Erythroblast (primary cell): ENCODE results near the gene CTNND2.
"Not testable (repeated sequence)": the region's sequence is repeated elsewhere in the genome, so short reads cannot be mapped to it uniquely, and the experiment has no call there.

Experiments used
- DNase-seq, 2 experiments: peaks; one replicate each; lab custom pipeline; 2025; lab: John Stamatoyannopoulos, UW
- GATA1 ChIP-seq: IDR thresholded peaks from 2 replicates; pipeline ENCODE4 v1.6.1; 2011; ENCODE audit warnings: low read depth, mild to moderate bottlenecking, control low read depth, low read length, moderate library complexity
- POLR2A ChIP-seq: IDR thresholded peaks from 2 replicates; pipeline ENCODE4 v1.6.1; 2011; ENCODE audit warnings: mild to moderate bottlenecking, low read length

Gene CTNND2

DNA sequence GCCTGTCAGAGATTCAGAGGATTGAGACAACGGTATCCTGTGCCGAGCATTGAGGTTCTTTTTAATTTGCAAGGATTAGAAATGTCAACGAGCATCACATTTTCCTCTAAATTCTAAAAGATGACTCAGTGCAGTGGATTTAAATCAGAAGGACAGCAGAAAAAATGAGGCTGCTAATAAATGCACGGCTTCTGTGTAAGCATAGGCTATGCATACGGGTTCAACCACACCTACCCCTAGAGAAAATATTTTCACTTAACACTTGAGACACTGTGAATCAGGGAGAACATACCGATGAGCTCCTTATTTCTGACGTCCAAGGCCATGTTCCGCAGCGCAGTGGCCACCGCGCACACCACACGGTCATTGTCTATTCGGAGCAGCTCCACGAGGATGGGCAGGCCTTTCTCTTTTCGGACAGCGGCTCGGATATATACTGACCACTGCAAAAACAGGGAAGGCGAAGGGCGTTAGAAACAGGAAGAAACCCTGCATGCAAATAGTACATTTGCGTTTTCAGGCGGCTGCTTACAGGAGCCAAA is 821.8 kb downstream of the CTNND2 start:
- DNase-seq: no peak
- TF ChIP-seq GATA1 (no peak), POLR2A (no peak)

GRCh38 chr5:11076945-11077613 is 827.2 kb downstream of the CTNND2 start:
- TF ChIP-seq POLR2A (no peak), GATA1 (no peak)
- DNase-seq: no peak

DNA sequence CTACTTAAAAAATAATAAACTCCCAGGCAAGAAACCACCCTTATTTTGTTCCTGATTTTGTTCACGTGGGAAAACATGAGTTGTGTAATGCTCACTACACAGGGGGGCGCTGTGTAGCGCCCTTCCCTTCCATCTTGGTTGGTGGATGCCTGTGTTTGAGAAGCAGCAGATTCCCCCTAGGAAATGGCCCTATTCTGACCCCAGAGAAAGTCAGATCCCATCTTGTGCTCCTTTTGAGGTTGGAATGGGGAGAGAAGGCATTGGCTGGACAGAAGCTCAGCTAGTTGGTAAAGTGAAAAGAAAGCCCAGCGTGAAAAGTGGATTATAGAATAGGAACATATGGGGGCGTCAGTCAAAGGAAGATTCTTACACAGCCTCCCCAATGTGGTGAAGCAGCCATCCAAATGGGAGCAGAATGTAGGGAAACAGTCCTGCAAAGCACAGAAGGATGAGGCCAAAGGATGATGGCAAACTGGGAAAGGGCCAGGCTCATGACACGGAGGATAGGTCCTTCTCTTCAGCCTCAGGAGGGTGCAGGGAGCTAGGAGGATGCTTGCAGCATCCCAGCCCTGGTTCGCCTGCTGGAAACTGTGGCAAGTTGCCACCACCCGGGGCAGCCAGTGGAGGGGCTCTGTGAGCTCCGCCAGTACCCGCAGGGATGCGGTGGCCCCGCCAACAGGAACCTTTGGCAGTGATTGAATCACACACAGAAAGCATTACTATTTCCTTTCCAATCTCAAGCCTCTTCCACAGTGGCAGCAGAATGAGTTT is 829.0 kb downstream of the CTNND2 start:
- TF ChIP-seq POLR2A (no peak), GATA1 (no peak)
- DNase-seq: no peak

DNA sequence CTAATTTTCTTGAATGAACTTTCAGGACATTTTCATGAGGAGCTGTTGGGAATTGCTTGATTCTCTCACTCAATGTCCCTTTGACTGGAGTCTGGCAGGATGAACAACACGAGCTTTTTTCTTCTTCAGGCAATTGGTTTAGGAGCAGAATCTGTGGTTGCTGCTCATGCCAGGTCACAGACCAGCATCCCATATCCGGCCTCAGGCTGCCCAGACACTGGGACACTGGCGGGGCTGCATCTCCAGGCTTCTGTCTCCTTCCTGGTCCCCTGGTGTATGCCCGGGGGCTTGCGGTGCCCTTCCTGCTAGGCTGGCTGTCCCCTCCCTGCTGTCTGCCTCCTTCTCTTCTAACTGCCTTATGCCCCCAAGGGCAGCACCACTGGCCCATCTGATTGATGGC is 831.7 kb downstream of the CTNND2 start:
- DNase-seq: no peak
- TF ChIP-seq GATA1 (no peak), POLR2A (no peak)

DNA sequence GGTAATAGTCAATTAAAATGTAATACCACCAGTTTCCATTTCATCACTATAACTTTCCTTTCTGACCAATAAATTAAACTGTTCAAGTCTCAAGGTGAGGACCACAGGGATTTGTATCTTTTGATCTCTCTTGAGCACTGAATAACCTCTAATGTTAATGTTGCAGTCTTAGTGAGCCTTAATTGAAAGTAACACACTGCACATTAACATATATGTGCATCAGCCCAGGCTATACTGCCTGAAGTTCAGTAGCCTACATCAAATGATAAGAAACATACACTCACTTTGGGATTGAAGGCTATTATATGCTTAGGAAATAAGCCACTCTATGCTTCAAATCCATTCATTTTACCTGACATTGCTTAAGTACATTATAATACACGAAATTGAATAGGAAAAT is 832.2 kb downstream of the CTNND2 start:
- DNase-seq: no peak
- no peak for TF ChIP-seq POLR2A
- no peak for TF ChIP-seq GATA1

- no peak for DNase-seq
Observed at GRCh38 chr5:11069041-11069440, 835.2 kb downstream of the CTNND2 start.

GRCh38 chr5:11065723-11066122 is 838.5 kb downstream of the CTNND2 start:
- not testable (repeated sequence) for DNase-seq

More at GRCh38 chr5:11069041-11069440, 835.2 kb downstream of the CTNND2 start:
- TF ChIP-seq GATA1 (no peak), POLR2A (no peak)

- TF ChIP-seq POLR2A (no peak), GATA1 (no peak)
Observed at GRCh38 chr5:11064763-11065450, 839.3 kb downstream of the CTNND2 start.

DNA sequence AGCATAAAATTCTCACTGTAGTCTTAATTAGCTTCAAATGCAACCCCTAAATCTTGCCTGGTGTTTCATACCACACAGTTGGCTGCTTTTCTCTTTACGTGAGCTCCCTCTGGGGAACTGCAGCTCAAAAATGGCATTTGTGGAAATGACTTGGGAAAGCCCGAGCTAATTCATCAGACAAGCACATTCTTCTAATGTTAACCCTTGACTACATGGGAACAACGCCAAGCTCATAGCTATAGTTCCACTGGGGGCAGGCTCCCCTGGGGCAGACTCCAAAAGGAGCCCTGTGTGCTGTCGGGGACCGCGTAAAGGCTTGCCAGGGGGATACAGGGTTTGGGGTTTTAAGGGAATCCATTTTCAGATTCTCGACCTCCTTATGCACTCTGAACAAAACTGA is 841.8 kb downstream of the CTNND2 start:
- no peak for DNase-seq
- TF ChIP-seq GATA1 (no peak), POLR2A (no peak)

More at GRCh38 chr5:11064763-11065450, 839.3 kb downstream of the CTNND2 start:
- no peak for DNase-seq

DNA sequence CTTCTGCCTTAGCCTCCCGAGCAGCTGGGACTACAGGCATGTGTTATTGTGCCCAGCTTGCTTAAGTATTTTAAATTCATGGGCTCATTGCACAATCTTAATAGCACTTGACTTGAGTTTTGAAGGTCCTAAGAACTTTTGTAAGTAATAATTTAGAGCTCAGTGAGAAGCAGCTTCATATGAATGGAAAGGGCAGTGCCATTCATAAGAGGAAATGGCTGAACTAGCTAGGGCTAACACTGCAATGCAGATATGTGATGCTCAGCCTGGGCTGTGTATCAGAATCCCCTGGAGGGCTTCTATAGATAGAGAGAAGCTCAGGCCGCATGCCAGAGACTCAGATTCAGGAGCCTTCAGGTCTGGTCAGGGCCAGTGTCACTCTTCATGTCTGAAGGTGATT is 847.7 kb downstream of the CTNND2 start:
- no peak for DNase-seq
- TF ChIP-seq GATA1 (no peak), POLR2A (no peak)

DNA sequence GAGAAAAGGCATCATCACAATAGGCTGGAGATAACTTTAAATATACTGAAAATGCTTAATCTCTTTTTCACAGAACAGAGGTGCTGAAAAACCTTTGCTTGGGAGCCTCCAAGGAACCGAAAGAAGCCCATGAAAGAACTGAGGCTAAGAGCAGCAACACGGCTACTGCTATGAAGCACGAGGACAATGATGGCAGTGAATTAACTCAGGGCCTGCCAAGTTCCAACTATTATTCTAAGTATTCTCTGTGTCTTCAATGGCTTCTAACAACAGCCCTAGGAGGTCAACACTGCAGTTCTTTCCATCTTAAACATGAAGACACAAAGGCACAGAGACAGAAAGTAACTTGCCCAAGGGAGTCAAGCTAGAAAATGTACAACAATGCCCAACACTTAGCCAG is 850.2 kb downstream of the CTNND2 start:
- TF ChIP-seq POLR2A (no peak), GATA1 (no peak)
- no peak for DNase-seq

DNA sequence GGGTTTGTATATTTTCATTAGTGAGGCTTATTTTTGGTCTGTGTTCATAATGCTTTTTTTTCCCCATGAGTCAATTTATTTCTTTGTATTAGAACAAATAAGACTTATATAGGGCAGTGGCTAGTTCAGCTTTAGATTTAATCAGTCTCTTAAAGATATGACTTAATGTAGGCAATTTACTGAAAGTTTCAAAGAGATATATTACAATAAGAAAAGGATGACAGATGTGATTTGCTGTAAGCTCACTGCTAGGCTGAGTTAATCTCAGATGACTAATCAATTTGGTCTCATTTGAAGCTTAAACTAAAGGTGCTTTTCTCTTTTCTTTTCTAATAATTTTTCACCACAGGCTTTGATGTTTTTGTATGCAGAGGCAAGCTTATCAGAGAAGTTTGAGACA is 851.4 kb downstream of the CTNND2 start:
- DNase-seq: no peak
- TF ChIP-seq GATA1: no peak
- TF ChIP-seq POLR2A: no peak

DNA sequence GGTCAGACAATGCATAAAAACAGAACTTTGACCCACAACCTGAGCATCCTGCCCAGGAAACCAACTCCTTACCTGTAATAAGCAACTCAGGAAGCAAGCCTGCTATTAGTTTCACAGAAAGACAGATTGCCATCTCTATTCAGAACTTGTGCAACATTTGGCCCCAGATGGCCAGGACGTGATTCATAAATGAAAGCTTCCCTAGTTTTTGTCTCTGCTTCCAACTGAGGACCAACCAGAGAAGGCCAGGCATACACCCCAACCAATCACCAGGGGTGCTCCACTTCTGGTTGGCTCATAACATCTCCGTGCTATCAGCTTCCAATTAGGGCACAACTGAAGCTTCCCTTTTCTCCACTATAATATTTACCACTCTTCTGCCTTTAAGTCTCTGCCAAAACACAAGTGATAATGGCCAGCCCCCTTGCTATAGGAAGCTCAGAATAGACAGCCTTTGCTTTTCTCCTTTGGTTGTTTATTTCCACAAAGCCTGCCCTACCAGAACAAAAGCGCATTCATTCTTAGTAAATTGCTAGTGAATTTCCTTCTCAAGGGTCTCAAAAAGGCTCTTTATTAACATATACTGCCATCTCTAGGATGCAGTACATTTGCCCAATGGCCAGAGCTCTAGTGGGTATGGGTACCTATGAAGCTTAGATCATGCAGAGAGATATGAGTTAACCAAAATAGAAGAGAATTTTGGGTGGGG is 853.5 kb downstream of the CTNND2 start:
- TF ChIP-seq POLR2A (no peak), GATA1 (no peak)
- DNase-seq: no peak

- TF ChIP-seq GATA1 (no peak), POLR2A (no peak)
- DNase-seq: no peak
Observed at GRCh38 chr5:11048760-11049159, 855.5 kb downstream of the CTNND2 start.
